ENCODE measurements around the gene FRK.

FRK gene

DNA sequence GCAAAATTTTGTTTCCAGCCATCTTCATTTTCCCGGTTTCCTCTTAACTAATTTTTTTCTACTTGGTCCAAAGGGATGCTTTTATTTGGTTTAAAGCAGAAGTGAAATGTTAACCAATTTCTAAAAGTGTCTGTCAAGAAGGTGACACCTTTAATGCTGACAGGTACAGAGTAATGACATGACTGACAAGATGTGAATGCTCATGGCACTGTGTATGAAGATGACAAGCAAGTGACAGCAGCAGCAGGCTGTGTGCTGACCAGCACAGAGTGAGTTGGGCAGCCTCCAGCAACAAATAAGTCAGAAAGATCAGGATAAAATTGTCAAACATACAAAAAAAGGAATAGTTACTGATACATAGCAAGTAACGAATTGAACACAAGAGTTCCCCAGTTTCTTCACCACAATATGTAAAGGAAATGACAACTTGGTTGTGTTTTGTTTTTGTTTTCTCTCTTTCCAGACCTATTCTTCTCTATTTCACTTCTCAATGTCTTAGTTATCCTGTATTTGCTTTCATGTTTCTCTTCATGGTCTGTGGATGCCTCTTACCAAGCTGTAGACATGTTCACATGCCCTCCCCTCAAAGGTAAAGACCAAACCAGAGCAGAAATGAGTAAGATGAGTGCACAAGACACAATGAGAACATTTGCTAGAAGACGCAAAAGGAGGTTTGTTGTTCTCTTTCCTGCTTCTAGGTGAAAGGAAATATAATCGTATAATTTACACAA is 174.9 kb downstream of the FRK start:
- DNase-seq = no peak

DNA sequence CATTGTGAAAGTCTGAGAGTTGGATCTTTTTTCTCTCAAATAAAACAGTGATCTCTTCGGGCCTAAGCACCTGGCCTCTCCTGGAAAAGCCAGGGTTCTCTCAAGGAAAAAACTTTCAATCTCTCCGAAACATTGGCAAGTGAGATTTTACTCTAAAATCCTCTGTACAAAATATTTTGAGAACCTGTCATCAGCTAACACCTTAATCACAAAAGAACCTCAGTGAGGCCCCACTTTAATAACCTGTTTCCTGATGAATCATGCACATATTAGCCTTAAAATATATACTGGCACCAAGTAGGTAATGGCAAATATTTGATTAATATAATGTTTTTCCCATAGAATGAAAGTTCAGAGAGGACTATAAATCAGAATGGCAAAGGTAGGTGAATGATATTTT is 177.9 kb downstream of the FRK start:
- DNase-seq = no peak

DNA sequence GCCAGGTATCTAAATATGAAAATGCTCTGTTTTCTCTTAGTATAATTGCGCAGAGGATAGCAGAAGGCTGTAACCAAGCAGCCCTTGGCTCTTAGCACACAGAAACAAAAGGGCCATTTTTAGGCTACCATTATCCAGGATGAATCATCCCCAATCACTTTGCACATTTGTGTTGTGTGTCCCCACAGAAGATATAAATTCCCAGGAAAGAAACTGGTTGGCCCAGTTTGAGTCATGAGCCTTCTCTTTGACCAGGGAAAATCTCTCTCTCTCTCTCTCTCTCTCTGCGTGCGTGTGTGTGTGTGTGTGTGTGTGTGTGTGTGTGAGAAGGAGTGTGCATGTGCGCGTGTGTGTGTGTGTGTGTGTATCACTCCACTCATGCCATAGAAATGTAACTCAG is 178.5 kb downstream of the FRK start:
- DNase-seq = no peak
